GM19455 (cell line): ENCODE data around the gene MKNK2.
A peak's percentile ranks its signal among the peaks of the same experiment; 100 is the strongest.
"Not testable (repeated sequence)": the region's sequence is repeated elsewhere in the genome, so short reads cannot be mapped to it uniquely, and the experiment has no call there.

ENCODE experiments used
- ATAC-seq: cut with Tn5 transposase; IDR thresholded peaks from one replicate; pipeline ENCODE4 v1.9.1; 2021; ENCODE audit not compliant: unreplicated experiment

MKNK2 gene

DNA sequence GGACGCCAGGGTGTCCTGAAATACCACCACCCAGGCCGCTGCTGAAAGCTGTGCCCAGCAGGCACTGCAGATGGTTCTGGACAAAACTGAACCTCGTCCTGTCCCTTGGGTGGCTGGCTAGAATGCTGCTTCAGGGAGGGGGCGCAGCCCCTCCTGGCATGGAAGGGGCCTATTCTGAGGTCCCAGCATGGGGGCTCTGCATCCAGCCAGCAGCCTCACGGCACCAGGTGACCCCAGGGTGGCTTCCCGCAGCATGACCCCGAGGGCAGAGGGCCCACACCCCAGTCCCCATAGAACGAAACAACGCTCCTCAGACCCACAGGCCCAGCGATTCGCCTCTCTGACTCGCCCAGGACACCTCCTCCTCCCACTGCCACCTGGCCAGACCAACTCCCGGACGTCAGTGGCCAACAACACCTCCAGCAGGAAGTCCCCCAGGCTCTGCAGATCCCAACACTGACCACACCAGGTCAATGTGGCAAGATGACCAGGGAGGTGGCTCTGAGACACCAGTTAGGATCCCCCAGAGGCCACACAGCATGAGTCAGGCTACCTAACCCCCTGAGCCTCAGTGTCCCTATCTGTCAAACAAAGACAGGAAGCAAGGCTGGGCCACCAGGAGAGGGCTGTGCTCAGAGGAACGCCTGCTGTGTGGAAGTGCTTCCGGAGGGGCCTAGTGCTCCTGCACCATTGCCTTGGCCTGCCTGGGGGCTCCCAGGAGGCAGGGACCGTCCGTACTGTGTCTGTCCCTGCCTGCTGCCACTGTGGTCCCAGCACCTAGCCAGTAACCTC lies 6.1 kb downstream of the MKNK2 start:
- ATAC-seq: no peak

DNA sequence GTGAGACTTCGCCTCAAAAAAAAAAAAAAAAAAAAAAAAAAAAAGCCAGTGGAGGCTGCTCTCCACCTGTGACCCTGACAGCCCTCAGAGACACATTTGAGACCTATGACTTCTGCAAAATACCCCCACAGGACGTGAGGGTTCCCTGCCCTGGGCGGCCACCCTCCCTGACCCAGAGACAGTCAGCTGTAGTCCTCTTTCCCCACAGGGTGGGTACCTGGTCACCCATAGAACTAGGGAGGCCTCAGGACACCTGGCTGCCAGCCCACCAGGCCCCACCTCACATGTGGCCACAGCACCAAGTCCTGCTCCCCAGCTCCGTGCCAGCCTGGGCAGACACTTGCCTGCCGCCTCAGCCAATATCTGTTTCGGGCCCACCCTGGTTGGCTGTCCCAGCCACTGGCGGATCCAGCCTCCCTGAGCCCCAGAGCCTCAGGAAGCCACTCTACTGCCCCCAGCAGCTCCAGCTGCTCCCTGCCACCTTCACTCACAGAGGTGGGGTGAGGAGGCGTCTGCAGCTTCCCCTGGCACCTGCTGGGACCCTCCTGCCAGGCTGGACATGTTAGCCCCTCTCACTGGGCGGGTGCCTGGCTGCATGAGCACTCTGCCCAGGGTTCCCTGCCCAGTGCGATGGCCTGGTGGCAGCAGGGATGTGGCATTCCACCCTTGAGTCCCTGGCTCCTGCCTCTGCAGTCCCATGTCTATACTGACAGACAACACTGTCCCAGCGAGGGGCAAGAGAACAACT lies 6.9 kb downstream of the MKNK2 start:
- no peak for ATAC-seq

DNA sequence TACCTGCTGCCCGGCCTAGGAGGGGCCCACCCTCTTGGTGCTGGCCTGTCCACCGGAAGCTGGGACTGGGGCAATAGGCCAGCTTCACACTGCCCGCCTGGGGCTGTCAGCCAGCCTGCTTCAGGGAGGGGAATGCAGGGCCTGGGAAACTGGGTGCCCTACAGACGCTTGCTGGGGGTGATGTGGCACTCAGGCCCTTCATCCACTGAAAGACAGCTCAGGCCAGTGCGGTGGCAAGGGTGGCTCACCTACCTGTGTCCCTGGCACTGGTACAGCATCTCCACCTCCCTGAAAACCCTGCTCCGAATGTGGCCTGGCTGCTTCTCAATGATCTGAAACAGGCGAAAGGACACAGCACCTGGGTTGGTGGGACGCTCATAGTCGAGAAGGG lies 7.8 kb downstream of the MKNK2 start:
- ATAC-seq: no peak

DNA sequence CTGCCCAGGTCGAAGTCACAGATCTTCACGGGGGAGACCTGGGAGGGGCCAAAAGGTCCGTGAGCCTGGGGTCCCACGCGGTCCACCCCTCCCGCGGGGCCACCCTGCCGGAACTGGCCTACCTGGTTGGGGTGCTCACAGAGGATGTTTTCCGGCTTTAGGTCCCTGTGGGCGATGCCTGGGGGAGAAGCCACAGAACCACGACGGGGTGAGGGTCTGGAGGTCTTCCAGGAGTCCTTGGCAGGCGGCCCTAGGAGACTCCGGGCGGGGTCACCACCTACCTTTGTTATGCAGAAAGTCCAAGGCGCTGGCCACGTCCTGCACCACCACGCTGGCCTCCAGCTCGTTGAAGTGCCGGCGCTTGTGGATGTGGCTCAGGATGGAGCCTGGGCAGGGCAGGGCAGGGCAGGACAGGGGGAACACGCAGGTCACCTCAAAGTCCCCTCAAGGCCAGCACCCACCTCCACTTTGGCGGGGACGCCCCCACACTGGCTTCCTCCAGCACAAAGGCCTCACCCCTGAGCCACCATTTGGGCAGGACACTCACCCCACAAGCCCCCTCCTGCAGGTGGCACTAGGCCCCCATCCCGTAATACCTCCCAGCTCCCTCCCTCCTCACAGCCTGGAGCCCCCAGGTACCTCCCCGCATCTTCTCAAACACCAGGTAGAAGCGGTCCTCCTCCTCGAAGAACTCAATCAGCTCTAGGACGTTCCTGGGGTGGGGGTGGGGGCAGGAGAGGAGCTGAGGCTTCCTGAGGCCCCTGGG lies 8.4 kb downstream of the MKNK2 start:
- ATAC-seq: peak; percentile 15

DNA sequence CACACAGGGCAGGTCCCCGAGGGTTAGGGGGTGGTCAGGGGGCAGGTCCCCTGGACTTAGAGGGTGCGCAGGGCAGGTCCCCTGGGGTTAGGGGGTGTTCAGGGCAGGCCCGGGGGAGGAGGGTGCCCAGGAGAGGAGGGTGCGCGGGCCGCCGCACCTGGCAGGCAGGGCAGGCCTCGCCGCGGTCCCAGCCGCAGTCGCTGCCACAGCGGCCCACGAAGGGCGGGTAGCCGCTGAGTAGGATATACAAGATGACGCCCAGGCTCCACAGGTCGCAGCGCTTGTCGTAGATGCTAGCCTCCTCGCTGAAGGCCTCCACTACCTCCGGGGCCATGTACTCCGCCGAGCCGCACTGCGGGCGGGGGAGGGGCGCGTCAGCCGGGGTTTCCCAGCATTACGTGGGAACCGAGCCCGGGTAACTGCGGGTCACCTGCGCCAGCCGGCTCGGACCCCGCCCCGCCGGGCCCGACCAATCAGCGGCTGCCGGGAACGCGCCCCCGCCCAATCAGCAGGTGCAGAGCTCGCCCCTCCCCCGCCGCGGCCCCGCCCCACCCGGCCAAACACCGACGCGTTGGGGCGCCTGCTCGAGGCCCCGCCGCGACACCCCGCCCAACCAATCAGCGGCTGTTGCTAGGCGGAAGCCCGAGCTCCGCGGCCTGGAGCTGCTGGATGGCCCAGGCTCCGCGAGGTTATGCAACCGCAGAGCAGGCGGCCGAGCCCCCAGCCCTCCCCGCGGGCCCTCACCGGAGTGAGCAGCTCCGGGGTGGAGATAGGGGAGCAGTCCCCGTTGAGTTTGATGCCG lies 9.2 kb downstream of the MKNK2 start:
- ATAC-seq: peak; percentile 55

DNA sequence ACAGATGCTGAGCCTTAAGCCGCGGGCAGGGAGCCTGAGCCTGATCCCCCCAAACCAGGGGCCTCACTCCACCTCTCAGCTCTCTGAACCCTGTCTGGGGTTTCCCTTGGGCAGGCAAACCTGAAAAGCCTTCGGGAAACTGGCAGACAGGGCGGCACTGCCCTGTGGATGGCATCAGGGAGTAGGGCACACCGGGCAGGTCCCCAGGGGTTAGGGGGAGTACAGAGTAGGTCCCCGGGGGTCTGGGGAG lies 9.7 kb downstream of the MKNK2 start:
- ATAC-seq: no peak

DNA sequence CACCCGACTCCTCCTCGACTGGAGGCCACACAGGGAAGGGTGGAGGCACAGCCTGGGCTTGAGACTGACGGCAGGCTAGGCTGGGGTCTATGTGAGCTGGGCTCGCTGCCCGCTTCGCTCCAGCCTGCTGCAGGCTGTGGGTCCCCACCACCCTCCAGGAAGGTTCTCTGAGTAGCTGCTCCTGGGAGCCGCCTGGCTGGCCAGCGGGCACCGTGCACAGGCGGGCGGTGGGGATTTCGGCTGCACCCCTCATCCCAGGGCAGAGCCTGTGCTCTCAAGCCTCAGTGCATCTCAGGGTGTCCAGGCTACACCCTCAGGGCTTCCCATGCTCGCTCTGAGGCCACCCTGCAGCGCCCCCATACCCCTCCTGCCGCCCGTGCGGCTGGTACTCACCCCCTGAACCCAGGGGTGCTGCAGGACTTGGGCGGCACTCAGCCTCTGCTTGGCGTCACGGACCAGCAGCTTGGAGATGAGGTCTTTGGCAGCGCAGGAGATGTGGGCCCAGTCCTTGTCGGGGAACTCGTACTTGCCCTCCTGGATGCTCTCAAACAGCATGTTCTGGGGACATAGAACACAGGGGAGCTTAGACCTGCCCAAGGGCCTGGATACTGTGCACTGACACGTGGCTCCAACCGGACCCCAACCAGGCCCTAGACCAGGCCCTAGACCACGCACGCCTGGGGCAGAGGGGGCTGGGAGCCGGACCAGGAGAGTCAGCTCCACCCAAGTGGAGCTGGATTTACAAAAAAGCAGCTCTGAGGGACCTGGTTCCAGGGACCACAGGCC lies 10.2 kb downstream of the MKNK2 start:
- no peak for ATAC-seq

DNA sequence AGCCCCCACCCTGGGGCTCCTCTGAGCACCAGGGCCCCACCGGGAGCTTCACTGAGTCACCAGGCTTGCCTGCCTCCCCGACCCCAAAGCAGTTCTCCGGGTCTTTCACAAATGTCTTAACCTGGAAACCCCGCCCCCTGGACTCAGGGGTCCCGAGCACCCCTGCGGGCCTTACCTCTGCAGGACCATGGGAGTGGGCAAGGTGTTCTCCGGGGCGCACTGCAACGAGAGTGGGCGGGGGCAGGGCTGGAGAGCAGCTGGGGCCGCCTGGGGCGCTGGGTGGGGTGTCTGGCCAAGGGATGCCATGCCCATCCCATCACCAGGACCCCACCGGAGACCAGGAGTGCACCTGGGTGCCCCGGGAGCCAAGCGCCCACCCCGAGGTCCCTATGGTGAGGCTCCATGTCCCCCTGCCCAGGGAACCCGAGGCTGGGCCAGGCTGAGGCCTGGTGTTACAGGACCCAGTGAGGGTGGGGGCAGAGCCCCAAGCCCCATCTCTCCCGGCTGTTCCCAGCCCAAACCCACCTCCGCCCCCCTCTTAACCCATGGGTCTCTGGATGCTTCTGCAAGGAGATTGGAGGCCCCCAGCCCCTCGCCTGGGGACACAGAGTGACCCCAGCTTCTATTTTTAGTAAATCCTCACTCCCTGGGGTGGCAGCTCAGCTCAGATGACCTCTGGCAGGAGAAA lies 10.9 kb downstream of the MKNK2 start:
- ATAC-seq: no peak

DNA sequence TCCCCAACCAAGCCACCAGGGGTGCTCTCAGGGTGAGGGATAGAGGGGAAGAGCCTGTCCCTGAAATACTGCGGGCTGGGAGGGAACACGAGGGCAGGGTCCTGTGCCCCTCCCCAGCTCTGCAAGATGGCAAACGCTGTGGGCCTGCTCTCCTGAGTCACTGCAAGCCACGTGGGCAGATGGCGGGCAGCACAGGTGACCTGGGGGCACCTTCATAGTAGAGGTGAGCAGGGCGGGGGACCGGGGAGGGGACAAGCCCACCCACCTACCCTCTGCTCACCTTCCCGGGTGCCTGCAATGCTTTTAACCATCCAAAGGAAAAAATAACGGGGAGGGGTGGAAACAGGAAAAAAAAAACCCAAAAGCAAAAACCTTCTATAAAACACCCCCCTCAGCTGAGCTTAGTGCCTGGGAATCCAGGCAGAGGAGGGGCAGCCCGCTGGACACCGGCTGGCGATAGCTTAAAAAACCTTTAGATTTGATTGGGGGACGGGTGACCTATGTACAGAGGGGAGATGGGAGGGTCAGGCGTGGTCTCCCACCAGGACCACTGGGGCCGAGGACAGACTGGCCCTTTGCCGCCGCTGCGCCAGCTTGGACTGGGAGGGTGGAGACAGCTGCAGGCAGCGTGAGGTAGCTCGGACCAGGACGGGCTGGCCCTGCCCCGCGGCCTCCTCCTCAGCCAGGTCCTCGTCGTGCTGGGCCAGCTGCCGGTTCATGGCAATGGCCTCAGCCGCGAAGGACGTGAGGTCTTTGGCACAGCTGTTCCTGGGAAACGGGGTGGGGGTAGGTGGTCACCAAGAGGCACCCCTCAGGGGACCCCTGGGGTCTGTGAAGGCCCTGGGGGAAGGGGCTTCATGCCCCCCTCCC lies 11.7 kb downstream of the MKNK2 start:
- no peak for ATAC-seq

DNA sequence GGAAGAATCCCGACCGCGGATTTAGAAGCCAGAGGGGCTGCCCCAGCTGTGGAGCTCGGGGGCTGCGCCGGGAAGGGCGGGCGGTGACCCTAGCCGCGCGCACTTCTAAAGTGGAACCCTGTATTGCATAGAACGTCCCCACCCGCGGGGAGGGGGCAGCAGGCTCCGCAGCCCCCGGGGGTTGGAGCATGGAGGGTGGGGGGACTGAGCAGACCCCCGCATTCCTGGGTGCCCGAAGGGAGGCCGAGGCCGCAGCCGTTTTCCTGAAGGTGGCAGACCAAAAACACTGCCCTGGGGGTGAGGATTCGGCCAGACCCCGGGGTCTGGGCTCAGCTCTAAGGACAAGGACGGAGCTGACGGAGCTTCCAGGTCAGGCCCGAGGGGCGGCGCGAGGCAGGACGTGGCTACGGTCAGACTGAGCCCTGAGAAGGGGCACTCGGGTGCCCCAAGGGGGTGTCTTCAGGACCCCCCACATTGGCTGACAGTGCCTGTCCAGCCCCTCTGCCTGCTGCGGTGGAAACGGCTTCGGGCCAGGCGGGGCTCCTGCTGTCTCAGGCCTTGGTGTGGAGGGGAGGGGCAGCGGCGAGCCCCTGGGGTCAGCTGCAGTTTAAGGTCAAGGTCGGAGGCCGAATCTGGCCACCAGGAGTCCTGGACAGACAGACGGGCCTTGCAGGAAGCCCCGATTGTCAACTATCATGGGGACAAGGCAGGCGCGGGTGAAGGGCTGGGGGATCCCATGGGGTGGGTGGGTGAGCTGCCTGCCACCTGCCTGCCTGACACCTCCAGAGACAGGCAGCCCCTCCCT lies 12.6 kb downstream of the MKNK2 start:
- no peak for ATAC-seq

DNA sequence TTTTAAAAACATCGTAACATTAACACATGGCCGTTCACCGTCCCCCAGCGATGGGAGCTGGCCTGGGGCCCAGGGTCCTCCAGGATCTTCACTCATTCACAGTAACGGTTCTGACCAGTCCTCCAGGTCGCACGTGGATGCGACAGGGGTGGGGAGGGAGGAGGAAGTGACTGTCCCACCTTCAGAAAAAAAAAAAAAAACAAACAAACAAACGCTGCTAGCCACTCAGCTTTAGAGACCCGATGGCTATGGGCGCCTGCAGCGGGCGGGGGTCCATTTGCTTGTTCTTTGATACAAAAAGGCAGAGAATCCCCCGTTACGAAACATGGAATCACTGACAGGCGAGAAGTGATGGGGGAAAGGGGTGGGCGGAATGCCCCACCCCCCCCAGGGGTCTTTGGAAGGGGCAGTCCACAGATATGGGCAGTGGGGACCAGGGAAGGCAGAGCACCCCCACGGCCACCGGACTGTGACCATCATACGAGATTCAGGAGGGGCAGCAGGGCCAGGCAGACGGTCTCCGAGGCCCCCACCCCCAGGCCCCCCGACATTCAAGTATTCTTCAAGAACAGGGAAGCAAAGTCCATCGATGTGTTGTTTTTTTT lies 13.3 kb downstream of the MKNK2 start:
- no peak for ATAC-seq

DNA sequence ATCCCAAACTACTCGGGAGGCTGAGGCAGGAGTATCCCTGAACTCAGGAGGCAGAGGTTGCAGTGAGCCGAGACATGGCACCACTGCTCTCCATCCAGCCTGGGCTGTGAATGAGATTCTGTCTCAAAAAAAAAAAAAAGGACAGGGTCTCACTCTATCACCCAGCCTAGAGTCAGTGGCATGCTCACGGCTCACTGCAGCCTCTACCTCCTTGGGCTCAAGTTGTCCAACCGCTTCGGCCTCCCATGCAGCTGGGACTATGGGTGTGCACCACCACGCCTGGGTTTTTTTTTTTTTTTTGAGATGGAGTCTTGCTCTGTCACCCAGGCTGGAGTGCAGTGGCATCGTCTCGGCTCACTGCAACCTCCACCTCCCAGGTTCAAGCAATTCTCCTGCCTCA lies 14.6 kb downstream of the MKNK2 start:
- ATAC-seq: no peak

DNA sequence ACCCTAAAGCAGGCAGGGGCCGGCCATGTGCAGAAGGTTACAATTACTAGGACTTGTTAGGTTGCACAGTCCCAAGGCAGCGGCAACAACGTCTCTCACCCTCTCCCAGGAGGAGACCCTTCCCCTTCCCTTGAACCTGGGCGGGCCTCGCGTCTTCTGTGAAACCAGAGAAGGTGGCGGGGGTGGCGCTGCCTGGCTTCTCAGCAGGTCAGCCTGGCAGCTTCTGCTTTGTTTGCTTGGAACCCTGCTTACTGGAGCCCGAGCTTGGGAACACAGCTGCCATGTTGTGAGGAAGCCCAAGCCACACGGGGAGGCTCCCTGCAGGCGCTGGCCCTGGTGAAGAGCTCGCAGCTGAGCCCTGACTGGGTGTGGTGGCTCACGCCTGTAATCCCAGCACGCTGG lies 15.5 kb downstream of the MKNK2 start:
- ATAC-seq: no peak

DNA sequence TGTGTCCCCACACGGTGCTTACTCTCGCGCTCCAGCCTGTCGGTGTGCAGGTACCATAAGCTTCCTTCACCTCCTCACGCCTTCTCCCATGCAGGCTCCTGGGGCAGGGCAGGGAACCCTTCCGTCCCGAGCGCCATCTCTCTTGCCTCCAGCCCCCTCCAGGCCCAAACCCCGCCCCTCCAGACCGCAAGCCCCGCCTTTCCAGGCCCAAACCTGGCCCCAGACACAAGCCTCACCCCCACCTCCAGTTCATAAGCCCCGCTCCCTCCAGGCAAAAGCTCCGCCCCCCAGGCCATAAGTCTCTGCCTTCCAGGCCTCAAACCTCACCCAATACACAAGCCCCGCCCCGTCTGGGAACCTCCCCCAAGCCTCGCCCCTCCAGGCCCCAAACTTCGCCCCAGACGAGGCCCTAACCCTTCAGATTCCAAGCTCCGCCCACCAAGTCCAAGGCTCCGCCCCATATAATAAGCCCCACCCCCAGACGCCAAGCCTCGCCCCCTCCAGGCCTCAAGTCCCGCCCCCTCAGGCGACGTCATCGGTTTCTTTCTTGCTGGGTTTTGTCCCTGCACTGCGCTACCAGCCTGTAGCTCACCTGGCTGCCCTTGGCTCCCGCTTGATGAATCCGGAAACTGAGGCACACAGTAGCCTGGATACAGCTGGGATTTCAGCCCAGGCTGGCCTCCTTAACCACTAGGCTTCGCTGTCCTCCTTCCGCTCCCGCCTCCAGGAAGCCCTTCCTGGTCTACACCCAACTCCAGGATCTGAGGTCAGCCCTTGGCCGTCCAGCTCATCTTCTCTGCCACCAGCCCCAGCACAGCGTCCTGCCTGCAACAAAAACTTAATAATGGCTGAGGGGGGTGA lies 16.1 kb downstream of the MKNK2 start:
- ATAC-seq: no peak

DNA sequence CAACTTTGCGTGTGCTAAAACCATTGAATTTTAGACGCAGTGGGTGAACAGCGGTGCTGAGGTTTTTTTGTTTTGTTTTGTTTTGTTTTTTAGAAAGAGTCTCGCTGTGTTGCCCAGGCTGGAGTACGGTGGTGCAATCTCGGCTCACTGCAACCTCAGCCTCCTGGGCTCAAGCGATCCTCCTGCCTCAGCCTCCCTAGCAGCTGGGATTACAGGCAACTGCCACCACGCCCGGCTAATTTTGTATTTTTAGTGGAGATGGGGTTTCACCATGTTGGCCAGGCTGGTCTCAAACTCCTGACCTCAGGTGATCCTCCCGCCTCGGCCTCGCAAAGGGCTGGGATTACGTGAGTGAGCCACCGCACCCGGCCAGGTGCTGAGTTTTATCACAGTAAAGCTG lies 16.8 kb downstream of the MKNK2 start:
- not testable (repeated sequence) for ATAC-seq

DNA sequence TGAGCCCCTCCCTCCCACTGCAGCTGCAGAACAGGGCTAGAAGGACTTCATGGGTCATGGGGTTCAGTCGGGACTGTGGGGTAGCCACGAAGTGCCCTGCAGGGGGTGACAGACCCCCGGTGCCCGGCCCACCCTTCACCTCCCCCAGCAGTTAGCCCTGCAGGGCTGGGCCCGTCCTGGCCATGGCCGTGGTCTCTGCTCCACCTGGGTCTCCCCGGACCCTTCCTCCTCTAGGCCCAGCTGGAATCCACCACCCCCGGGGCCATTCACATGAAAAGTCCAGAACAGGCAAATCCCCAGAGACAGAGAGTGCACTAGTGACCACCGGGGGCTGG lies 17.3 kb downstream of the MKNK2 start:
- ATAC-seq: no peak
